A549 (cell line): Measurements from ENCODE around the gene FHIT.

Experiments used
- ATOH8 ChIP-seq: fragments of 250-450 bp; sonication (Bioruptor Pico); IDR thresholded peaks from 2 replicates; pipeline ENCODE4 v1.5.0; 2020; ENCODE audit warnings: low read depth, mild to moderate bottlenecking, moderate library complexity
- MAX ChIP-seq: IDR thresholded peaks from 2 replicates; pipeline ENCODE4 v1.6.1; 2012
- RNF2 ChIP-seq: fragments of 200-600 bp; sonication (generic); IDR thresholded peaks from 2 replicates; pipeline ENCODE4 v1.6.1; 2016; ENCODE audit warnings: low read depth, mild to moderate bottlenecking, antibody characterized with exemption, moderate library complexity, borderline replicate concordance
- TF ChIP-seq, protein P1 (sequence below): fragments of >200 bp; sonication (Bioruptor Twin); formaldehyde crosslinking; IDR thresholded peaks from 3 replicates; pipeline ENCODE4 v1.5.1; 2016
- TF ChIP-seq, protein P2 (sequence below): fragments of >200 bp; sonication (Bioruptor Twin); formaldehyde crosslinking; IDR thresholded peaks from 2 replicates; pipeline ENCODE4 v1.6.1; 2016

GRCh38 chr3:59798372-59799086, 1452.7 kb downstream of the FHIT start:
- TF ChIP-seq RNF2, result no peak
- no peak for TF ChIP-seq MAX
- no peak for TF ChIP-seq ATOH8 (CRISPR knock-in tag)
- TF ChIP-seq, protein P1, sequence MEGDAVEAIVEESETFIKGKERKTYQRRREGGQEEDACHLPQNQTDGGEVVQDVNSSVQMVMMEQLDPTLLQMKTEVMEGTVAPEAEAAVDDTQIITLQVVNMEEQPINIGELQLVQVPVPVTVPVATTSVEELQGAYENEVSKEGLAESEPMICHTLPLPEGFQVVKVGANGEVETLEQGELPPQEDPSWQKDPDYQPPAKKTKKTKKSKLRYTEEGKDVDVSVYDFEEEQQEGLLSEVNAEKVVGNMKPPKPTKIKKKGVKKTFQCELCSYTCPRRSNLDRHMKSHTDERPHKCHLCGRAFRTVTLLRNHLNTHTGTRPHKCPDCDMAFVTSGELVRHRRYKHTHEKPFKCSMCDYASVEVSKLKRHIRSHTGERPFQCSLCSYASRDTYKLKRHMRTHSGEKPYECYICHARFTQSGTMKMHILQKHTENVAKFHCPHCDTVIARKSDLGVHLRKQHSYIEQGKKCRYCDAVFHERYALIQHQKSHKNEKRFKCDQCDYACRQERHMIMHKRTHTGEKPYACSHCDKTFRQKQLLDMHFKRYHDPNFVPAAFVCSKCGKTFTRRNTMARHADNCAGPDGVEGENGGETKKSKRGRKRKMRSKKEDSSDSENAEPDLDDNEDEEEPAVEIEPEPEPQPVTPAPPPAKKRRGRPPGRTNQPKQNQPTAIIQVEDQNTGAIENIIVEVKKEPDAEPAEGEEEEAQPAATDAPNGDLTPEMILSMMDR, result no peak
- TF ChIP-seq, protein P2, sequence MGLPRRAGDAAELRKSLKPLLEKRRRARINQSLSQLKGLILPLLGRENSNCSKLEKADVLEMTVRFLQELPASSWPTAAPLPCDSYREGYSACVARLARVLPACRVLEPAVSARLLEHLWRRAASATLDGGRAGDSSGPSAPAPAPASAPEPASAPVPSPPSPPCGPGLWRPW, result no peak
